GM23338 (cell line): ENCODE data around the gene CHD9. TPM values are rescaled to one million over a fixed set of nuclear protein-coding genes. Genes with fewer than 3 reads are reported as not detected.
A peak's percentile ranks its signal among the peaks of the same experiment; 100 is the strongest.

ENCODE experiments used
- ATAC-seq: fragments of 200-7000 bp; cut with Tn5 transposase; 3 replicates; pipeline ENCODE4 v1.9.1; 2020
- DNase-seq: peaks from one replicate; pipeline ENCODE4 v3.0.0-alpha.2; 2015; ENCODE audit warnings: low spot score
- H2AFZ ChIP-seq: fragments of 200-600 bp; sonication (generic); 2 replicates; pipeline ENCODE4 v1.8.0; 2016; ENCODE audit warnings: antibody characterized with exemption, mild to moderate bottlenecking, moderate library complexity
- H3F3A ChIP-seq: fragments of 200-600 bp; sonication (generic); replicated peaks from 2 replicates; pipeline ENCODE4 v1.8.0; 2017; ENCODE audit warnings: antibody characterized with exemption, mixed run types, low read depth
- H3K27ac ChIP-seq: fragments of 200-600 bp; sonication (generic); 2 replicates; pipeline ENCODE4 v1.6.1; 2016; ENCODE audit warnings: low read depth
- H3K27me3 ChIP-seq: fragments of 200-600 bp; sonication (generic); 2 replicates; pipeline ENCODE4 v1.8.0; 2016; ENCODE audit warnings: mild to moderate bottlenecking, mixed run types, moderate library complexity; ENCODE audit not compliant: insufficient read depth
- H3K36me3 ChIP-seq: fragments of 200-600 bp; sonication (generic); 2 replicates; pipeline ENCODE4 v1.8.0; 2016; ENCODE audit warnings: mild to moderate bottlenecking; ENCODE audit not compliant: insufficient read depth
- H3K4me1 ChIP-seq: fragments of 200-600 bp; sonication (generic); 2 replicates; pipeline ENCODE4 v1.8.0; 2016; ENCODE audit warnings: mild to moderate bottlenecking, moderate library complexity; ENCODE audit not compliant: insufficient read depth
- H3K4me2 ChIP-seq: fragments of 200-600 bp; sonication (generic); 2 replicates; pipeline ENCODE4 v1.7.1; 2017; ENCODE audit warnings: mixed run types
- H3K4me3 ChIP-seq: fragments of 200-600 bp; sonication (generic); 2 replicates; pipeline ENCODE4 v1.6.1; 2016; ENCODE audit warnings: mixed run types
- H3K79me2 ChIP-seq: fragments of 200-600 bp; sonication (generic); replicated peaks from 2 replicates; pipeline ENCODE4 v1.8.0; 2017; ENCODE audit warnings: mild to moderate bottlenecking; ENCODE audit not compliant: insufficient read depth
- H3K9me2 ChIP-seq: fragments of 200-600 bp; sonication (generic); 2 replicates; pipeline ENCODE4 v1.8.0; 2017; ENCODE audit not compliant: insufficient read depth
- H4K20me1 ChIP-seq: fragments of 200-600 bp; sonication (generic); replicated peaks from 2 replicates; pipeline ENCODE4 v1.8.0; 2017; ENCODE audit warnings: mild to moderate bottlenecking; ENCODE audit not compliant: insufficient read depth
- H3K27ac Mint-ChIP-seq: 2 replicates; pipeline ENCODE4 v1.8.0; 2020; ENCODE audit warnings: inconsistent platforms, mild to moderate bottlenecking, moderate library complexity, mixed read lengths
- H3K27me3 Mint-ChIP-seq: 3 replicates; pipeline ENCODE4 v1.8.0; 2022; ENCODE audit warnings: low read depth, mild to moderate bottlenecking, moderate library complexity, mixed read lengths, inconsistent platforms; ENCODE audit not compliant: insufficient read depth, poor library complexity
- H3K36me3 Mint-ChIP-seq: 3 replicates; pipeline ENCODE4 v1.8.0; 2021; ENCODE audit warnings: low read depth, mild to moderate bottlenecking, inconsistent platforms, moderate library complexity, mixed read lengths
- H3K4me1 Mint-ChIP-seq: 3 replicates; pipeline ENCODE4 v1.8.0; 2020; ENCODE audit warnings: mild to moderate bottlenecking, inconsistent platforms, mixed read lengths
- H3K4me3 Mint-ChIP-seq: 3 replicates; pipeline ENCODE4 v1.8.0; 2021; ENCODE audit warnings: moderate library complexity, mild to moderate bottlenecking, inconsistent platforms, mixed read lengths
- H3K9me3 Mint-ChIP-seq: 3 replicates; pipeline ENCODE4 v1.8.0; 2020; ENCODE audit warnings: moderate library complexity, mild to moderate bottlenecking, inconsistent platforms, mixed read lengths
- EZH2 ChIP-seq: fragments of 200-600 bp; sonication (generic); IDR thresholded peaks from one replicate; pipeline ENCODE4 v1.8.0; 2017; ENCODE audit warnings: antibody characterized with exemption, mild to moderate bottlenecking, low read depth; ENCODE audit not compliant: unreplicated experiment
- polyA plus RNA-seq: library from polyadenylated mRNA; unstranded; fragments of >200 nt; fragmentation: Nextera tagmentation; extraction: Ambion mirVana; gene quantifications from 2 replicates; pipeline ENCODE4 v1.2.1, GENCODE V29; 2016
- total RNA-seq: library from RNA; depleted of rRNA; stranded (reverse); fragments of >200 nt; shearing (Covaris generic); gene quantifications from 2 replicates; pipeline ENCODE4 v1.2.3, GENCODE V29; 2014
- TF ChIP-seq, protein P1 (sequence below): fragments of 250-450 bp; sonication (Bioruptor Pico); IDR thresholded peaks from 2 replicates; pipeline ENCODE4 v1.5.0; 2020; ENCODE audit warnings: mild to moderate bottlenecking, moderate library complexity
- TF ChIP-seq, protein P2 (sequence below), 2 experiments: fragments of 200-600 bp in 1 of 2; sonication (generic) in 1 of 2; conservative IDR thresholded peaks; 2 replicates each; pipeline versions ENCODE4 v1.5.1 to v1.6.1; 2016 to 2017; ENCODE audit warnings: antibody characterized with exemption in 2 of 2, low read depth in 2 of 2, mild to moderate bottlenecking in 2 of 2, moderate library complexity in 1 of 2

The CHD9 gene
- total and polyA plus RNA-seq, 2 experiments from 2014 or later, result 18.8 to 46.6 TPM

DNA sequence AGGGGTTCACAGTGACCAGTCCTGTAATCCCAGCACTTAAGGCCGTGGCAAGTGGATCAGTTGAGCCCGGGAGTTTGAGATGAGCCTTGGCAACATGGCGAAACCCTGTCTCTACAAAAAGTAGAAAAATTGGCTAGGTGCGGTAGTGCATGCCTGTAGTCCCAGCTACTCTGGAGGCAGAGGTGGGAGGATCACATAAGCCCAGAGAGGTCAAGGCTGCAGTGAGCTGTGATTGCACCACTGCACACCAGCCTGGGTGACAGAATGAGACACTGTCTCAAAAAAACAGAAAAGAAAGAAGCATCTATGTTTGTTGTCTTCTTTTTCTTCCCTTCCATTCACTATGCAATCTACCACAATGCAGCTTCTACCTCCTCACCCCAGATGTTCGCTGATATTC, 227.5 kb downstream of the CHD9 start (continued):
- TF ChIP-seq, protein P1, sequence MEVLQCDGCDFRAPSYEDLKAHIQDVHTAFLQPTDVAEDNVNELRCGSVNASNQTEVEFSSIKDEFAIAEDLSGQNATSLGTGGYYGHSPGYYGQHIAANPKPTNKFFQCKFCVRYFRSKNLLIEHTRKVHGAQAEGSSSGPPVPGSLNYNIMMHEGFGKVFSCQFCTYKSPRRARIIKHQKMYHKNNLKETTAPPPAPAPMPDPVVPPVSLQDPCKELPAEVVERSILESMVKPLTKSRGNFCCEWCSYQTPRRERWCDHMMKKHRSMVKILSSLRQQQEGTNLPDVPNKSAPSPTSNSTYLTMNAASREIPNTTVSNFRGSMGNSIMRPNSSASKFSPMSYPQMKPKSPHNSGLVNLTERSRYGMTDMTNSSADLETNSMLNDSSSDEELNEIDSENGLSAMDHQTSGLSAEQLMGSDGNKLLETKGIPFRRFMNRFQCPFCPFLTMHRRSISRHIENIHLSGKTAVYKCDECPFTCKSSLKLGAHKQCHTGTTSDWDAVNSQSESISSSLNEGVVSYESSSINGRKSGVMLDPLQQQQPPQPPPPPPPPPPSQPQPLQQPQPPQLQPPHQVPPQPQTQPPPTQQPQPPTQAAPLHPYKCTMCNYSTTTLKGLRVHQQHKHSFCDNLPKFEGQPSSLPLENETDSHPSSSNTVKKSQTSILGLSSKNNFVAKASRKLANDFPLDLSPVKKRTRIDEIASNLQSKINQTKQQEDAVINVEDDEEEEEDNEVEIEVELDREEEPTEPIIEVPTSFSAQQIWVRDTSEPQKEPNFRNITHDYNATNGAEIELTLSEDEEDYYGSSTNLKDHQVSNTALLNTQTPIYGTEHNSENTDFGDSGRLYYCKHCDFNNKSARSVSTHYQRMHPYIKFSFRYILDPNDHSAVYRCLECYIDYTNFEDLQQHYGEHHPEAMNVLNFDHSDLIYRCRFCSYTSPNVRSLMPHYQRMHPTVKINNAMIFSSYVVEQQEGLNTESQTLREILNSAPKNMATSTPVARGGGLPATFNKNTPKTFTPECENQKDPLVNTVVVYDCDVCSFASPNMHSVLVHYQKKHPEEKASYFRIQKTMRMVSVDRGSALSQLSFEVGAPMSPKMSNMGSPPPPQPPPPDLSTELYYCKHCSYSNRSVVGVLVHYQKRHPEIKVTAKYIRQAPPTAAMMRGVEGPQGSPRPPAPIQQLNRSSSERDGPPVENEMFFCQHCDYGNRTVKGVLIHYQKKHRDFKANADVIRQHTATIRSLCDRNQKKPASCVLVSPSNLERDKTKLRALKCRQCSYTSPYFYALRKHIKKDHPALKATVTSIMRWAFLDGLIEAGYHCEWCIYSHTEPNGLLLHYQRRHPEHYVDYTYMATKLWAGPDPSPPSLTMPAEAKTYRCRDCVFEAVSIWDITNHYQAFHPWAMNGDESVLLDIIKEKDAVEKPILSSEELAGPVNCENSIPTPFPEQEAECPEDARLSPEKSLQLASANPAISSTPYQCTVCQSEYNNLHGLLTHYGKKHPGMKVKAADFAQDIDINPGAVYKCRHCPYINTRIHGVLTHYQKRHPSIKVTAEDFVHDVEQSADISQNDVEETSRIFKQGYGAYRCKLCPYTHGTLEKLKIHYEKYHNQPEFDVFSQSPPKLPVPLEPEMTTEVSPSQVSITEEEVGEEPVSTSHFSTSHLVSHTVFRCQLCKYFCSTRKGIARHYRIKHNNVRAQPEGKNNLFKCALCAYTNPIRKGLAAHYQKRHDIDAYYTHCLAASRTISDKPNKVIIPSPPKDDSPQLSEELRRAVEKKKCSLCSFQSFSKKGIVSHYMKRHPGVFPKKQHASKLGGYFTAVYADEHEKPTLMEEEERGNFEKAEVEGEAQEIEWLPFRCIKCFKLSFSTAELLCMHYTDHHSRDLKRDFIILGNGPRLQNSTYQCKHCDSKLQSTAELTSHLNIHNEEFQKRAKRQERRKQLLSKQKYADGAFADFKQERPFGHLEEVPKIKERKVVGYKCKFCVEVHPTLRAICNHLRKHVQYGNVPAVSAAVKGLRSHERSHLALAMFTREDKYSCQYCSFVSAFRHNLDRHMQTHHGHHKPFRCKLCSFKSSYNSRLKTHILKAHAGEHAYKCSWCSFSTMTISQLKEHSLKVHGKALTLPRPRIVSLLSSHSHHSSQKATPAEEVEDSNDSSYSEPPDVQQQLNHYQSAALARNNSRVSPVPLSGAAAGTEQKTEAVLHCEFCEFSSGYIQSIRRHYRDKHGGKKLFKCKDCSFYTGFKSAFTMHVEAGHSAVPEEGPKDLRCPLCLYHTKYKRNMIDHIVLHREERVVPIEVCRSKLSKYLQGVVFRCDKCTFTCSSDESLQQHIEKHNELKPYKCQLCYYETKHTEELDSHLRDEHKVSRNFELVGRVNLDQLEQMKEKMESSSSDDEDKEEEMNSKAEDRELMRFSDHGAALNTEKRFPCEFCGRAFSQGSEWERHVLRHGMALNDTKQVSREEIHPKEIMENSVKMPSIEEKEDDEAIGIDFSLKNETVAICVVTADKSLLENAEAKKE (CRISPR knock-in tag), result no peak
- no peak for TF ChIP-seq EZH2

DNA sequence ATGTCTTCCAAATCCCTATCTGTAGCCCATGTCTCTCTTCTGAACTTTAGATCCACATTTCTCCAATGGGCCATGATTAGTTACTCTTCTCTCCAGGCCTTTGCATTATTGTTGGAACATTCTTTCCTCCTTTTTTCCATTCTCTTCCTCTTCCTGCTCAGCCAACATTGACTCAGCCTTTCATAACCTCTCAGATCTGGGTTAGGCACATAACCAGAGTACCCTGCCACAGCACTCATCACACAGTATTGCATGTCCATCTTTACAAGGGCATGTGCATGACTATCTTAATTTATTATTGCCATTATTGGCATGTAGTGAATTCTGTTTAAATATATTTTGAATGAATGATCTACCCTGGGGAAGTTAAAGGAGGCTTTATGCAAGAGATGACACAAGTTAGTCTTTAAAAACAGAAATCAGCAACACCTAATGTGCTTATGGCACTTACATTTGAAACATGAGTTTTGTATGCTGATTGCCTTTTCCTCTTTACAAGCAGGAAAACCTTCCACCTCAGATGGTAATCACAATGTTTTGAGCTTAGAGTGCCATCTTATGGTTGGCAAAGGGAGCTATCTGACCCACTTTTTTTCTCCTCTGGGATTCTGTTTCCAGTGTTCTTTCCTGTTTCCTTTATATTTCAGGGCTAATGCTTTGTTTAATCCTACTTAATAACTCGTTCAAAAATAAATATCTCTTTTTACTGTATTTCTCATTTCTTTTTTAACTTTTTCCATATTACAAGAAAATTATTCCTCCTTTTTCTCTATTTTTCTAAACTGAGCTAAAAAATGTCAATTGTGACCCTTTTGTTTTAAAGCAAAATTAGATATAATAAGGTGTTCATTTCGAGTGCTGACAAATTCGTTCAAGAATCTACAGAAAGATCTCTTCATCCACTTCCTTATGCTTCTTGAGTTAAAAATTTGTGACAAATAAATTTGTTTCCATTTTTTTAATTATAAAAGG, 228.5 kb downstream of the CHD9 start:
- Mint-ChIP-seq H3K9me3 (peaks cover 8% of the 10 kb centered on the region; the same call in 1 of the 3 replicates), H3K27me3 (no peaks in the 10 kb centered on the region), H3K36me3 (peaks cover 30% of the 10 kb centered on the region), H3K4me3 (no peak overlapping the region), H3K27ac (no peak overlapping the region), H3K4me1 (no peaks in the 10 kb centered on the region)
- Histone ChIP-seq H3K36me3 (0 out of 2 replicates have a peak, but pooled peaks cover 1% of the 10 kb centered on the region), H3K27ac (no peak overlapping the region), H3K4me1 (no peaks in the 10 kb centered on the region), H3K79me2 (no peaks in the 10 kb centered on the region), H3F3A (no peaks in the 10 kb centered on the region), H4K20me1 (no peaks in the 10 kb centered on the region), H3K4me2 (no peak overlapping the region), H3K9me2 (no peaks in the 10 kb centered on the region), H3K4me3 (no peak overlapping the region), H3K27me3 (no peaks in the 10 kb centered on the region), H2AFZ (no peak overlapping the region)
- TF ChIP-seq, protein P1 (CRISPR knock-in tag), result no peak
- TF ChIP-seq, protein P2, sequence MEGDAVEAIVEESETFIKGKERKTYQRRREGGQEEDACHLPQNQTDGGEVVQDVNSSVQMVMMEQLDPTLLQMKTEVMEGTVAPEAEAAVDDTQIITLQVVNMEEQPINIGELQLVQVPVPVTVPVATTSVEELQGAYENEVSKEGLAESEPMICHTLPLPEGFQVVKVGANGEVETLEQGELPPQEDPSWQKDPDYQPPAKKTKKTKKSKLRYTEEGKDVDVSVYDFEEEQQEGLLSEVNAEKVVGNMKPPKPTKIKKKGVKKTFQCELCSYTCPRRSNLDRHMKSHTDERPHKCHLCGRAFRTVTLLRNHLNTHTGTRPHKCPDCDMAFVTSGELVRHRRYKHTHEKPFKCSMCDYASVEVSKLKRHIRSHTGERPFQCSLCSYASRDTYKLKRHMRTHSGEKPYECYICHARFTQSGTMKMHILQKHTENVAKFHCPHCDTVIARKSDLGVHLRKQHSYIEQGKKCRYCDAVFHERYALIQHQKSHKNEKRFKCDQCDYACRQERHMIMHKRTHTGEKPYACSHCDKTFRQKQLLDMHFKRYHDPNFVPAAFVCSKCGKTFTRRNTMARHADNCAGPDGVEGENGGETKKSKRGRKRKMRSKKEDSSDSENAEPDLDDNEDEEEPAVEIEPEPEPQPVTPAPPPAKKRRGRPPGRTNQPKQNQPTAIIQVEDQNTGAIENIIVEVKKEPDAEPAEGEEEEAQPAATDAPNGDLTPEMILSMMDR (conservative IDR thresholded peaks at IDR 0.05; ENCODE audit: low read depth in 2 of 2), result peak; percentile 77 to 80
- ATAC-seq (peak; percentile 48), DNase-seq (peak; percentile 75)
